Uterus (tissue), 2 donors: ENCODE results near the gene HOXD10.

Source experiments
- POLR2A ChIP-seq, 2 donors: fragments of 450-650 bp; IDR thresholded peaks; one replicate each; pipeline ENCODE4 v1.6.1; 2016; ENCODE audit warnings: antibody characterized with exemption in 2 of 2, mild to moderate bottlenecking in 1 of 2, moderate library complexity in 1 of 2
- TF ChIP-seq, protein P1 (sequence below), 4 experiments: fragments of 200-600 bp in 2 of 4; fragments of 450-650 bp in 2 of 4; sonication (generic) in 2 of 4; IDR thresholded peaks; one replicate each; pipeline ENCODE4 v1.5.1; 2016 to 2019; ENCODE audit warnings: antibody characterized with exemption in 4 of 4, mild to moderate bottlenecking in 2 of 4, moderate library complexity in 1 of 4

- TF ChIP-seq, protein P1, sequence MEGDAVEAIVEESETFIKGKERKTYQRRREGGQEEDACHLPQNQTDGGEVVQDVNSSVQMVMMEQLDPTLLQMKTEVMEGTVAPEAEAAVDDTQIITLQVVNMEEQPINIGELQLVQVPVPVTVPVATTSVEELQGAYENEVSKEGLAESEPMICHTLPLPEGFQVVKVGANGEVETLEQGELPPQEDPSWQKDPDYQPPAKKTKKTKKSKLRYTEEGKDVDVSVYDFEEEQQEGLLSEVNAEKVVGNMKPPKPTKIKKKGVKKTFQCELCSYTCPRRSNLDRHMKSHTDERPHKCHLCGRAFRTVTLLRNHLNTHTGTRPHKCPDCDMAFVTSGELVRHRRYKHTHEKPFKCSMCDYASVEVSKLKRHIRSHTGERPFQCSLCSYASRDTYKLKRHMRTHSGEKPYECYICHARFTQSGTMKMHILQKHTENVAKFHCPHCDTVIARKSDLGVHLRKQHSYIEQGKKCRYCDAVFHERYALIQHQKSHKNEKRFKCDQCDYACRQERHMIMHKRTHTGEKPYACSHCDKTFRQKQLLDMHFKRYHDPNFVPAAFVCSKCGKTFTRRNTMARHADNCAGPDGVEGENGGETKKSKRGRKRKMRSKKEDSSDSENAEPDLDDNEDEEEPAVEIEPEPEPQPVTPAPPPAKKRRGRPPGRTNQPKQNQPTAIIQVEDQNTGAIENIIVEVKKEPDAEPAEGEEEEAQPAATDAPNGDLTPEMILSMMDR (IDR thresholded peaks at IDR 0.05): no peak
- no peak for TF ChIP-seq POLR2A (IDR thresholded peaks at IDR 0.05)
These were observed 24.1 kb upstream of the HOXD10 start, which contains the start of gene HOXD13 for GRCh38 chr2:176092270-176093144.
